Right ventricle myocardium inferior (tissue), 1 donor: ENCODE results near the gene MAP3K12. TPM values are rescaled to one million over a fixed set of nuclear protein-coding genes. Genes with fewer than 3 reads are reported as not detected.
"Not testable (repeated sequence)": the region's sequence is repeated elsewhere in the genome, so short reads cannot be mapped to it uniquely, and the experiment has no call there.

Source experiments
- ATAC-seq: fragments of 200-7000 bp; cut with Tn5 transposase; one replicate; pipeline ENCODE4 v1.9.1; 2020; ENCODE audit warnings: mild to moderate bottlenecking, moderate library complexity
- DNase-seq: peaks from one replicate; pipeline ENCODE4 v3.0.0; 2021; ENCODE audit errors: missing footprints
- intact Hi-C: fragments of 100-400 bp; cut with DNase I; formaldehyde crosslinking; loops from one replicate; pipeline ENCODE4 v1.11.0; 2022
- total RNA-seq: library from RNA; stranded (reverse); fragmentation: NEBNext Ultra II Directional; extraction: Animal tissue kit (Norgen Biotek cat#: 25700); gene quantifications from one replicate; pipeline ENCODE4 v1.2.1, GENCODE V29; 2021
- donor health status: DM: no; HTN: yes; CAD: no; lungs with severe emphysema.

MAP3K12 gene
- total RNA-seq, 1 donor from 2014 or later: 5.6 TPM

GRCh38 chr12:53461059-53461458 lies 38.2 kb downstream of the MAP3K12 start:
- intact Hi-C loops: no loop called here
- DNase-seq (no peak), ATAC-seq (peak; percentile 77)

- ATAC-seq: no peak
- no peak for DNase-seq
- intact Hi-C loops: no loop called here
These were observed 40.2 kb downstream of the MAP3K12 start for GRCh38 chr12:53459097-53459496.

- ATAC-seq: no peak
- intact Hi-C loops: no loop called here
These were observed 42.4 kb downstream of the MAP3K12 start for GRCh38 chr12:53456654-53457366.

GRCh38 chr12:53454707-53455106 lies 44.6 kb downstream of the MAP3K12 start:
- DNase-seq (no peak), ATAC-seq (no peak)
- intact Hi-C loops: loop anchor here (5.0 kb wide), 1 partner anchor 48 kb away; the partner anchor contains the start of gene TARBP2

More at GRCh38 chr12:53456654-53457366, 42.4 kb downstream of the MAP3K12 start:
- no peak for DNase-seq

- ATAC-seq (no peak), DNase-seq (no peak)
- intact Hi-C loops: loop anchor here (5.0 kb wide), 1 partner anchor 48 kb away; the partner anchor contains the start of gene TARBP2
These were observed 45.2 kb downstream of the MAP3K12 start for GRCh38 chr12:53453953-53454640.

- peak; percentile 94 for DNase-seq
- intact Hi-C loops: loop anchor here (5.0 kb wide), 1 partner anchor 50 kb away; the partner anchor contains the start of gene TARBP2
- peak; percentile 81 for ATAC-seq
These were observed 46.8 kb downstream of the MAP3K12 start for GRCh38 chr12:53452159-53453077.

GRCh38 chr12:53451661-53452158 lies 47.5 kb downstream of the MAP3K12 start, which contains the start of gene PCBP2:
TSS of gene PCBP2 (plus strand) at chr12:53452102. CDS start at chr12:53454801, 2,699 bp downstream.
- DNase-seq: peak; percentile 99
- ATAC-seq: peak; percentile 98
- intact Hi-C loops: loop anchor here (5.0 kb wide), 1 partner anchor 51 kb away; the partner anchor contains the start of gene TARBP2

GRCh38 chr12:53450936-53451335 lies 48.3 kb downstream of the MAP3K12 start:
- ATAC-seq: no peak
- DNase-seq: no peak
- intact Hi-C loops: loop anchor here (5.0 kb wide), 1 partner anchor 51 kb away; the partner anchor contains the start of gene TARBP2

GRCh38 chr12:53444593-53445325 lies 54.5 kb downstream of the MAP3K12 start:
- intact Hi-C loops, DNase-seq, ATAC-seq: not testable (repeated sequence)

- ATAC-seq (no peak), DNase-seq (no peak)
- intact Hi-C loops: no loop called here
These were observed 55.3 kb downstream of the MAP3K12 start for GRCh38 chr12:53443955-53444354.

GRCh38 chr12:53441040-53441833 lies 58.0 kb downstream of the MAP3K12 start, which contains the start of gene PRR13:
TSS of gene PRR13 (plus strand) at chr12:53441734. CDS start at chr12:53442715, 981 bp downstream.
- ATAC-seq (peak; percentile 99), DNase-seq (peak; percentile 99)
- intact Hi-C loops: no loop called here

- intact Hi-C loops, DNase-seq, ATAC-seq: not testable (repeated sequence)
These were observed 59.7 kb downstream of the MAP3K12 start for GRCh38 chr12:53439582-53439981.

GRCh38 chr12:53435326-53435725 lies 63.9 kb downstream of the MAP3K12 start:
- DNase-seq, ATAC-seq, intact Hi-C loops: not testable (repeated sequence)

GRCh38 chr12:53431187-53431586 lies 68.1 kb downstream of the MAP3K12 start:
- no peak for DNase-seq
- intact Hi-C loops: no loop called here
- ATAC-seq: no peak

- intact Hi-C loops: no loop called here
- no peak for ATAC-seq
- no peak for DNase-seq
These were observed 69.1 kb downstream of the MAP3K12 start for GRCh38 chr12:53430116-53430515.
